Suprapubic skin (tissue), 4 donors: ENCODE measurements around the gene IFNLR1. TPM values are rescaled to one million over a fixed set of nuclear protein-coding genes. Genes with fewer than 3 reads are reported as not detected.

Experiments used
- DNase-seq, 2 donors: peaks; one replicate each; pipeline ENCODE4 v3.0.0-alpha.2; 2019; ENCODE audit warnings: low spot score in 2 of 2
- H3K27ac ChIP-seq: fragments of 200-600 bp; sonication (generic); one replicate; pipeline ENCODE4 v1.5.1; 2019
- H3K27me3 ChIP-seq: fragments of 200-600 bp; sonication (generic); one replicate; pipeline ENCODE4 v1.5.1; 2019
- H3K36me3 ChIP-seq: fragments of 200-600 bp; sonication (generic); one replicate; pipeline ENCODE4 v1.5.1; 2019
- H3K4me1 ChIP-seq: fragments of 200-600 bp; sonication (generic); one replicate; pipeline ENCODE4 v1.5.1; 2019
- H3K4me3 ChIP-seq: fragments of 200-600 bp; sonication (generic); one replicate; pipeline ENCODE4 v1.5.1; 2019; ENCODE audit warnings: mild to moderate bottlenecking
- H3K9me3 ChIP-seq: fragments of 200-600 bp; sonication (generic); one replicate; pipeline ENCODE4 v1.5.1; 2019
- EP300 ChIP-seq: sonication (generic); formaldehyde crosslinking; IDR thresholded peaks from one replicate; pipeline ENCODE4 v1.6.1; 2017; ENCODE audit warnings: antibody characterized with exemption
- POLR2A ChIP-seq, 2 donors: fragments of 450-650 bp; IDR thresholded peaks; one replicate each; pipeline ENCODE4 v1.6.1; 2017; ENCODE audit warnings: antibody characterized with exemption in 2 of 2, mild to moderate bottlenecking in 2 of 2, moderate library complexity in 2 of 2
- POLR2AphosphoS5 ChIP-seq, 3 donors: sonication (generic); formaldehyde crosslinking; IDR thresholded peaks; one replicate each; pipeline ENCODE4 v1.6.1; 2017; ENCODE audit warnings: antibody characterized with exemption in 3 of 3
- WGBS: methylation state at CpG from one replicate; pipeline ENCODE4 v1.1.5; 2018; 5-methylcytosine and 5-hydroxymethylcytosine counted together
- total RNA-seq, 4 donors: library from RNA; depleted of rRNA; stranded (reverse); fragments of >200 nt; gene quantifications; one replicate each; pipeline ENCODE4 v1.1.0, GENCODE V29; 2016
- TF ChIP-seq, protein P1 (sequence below), 2 donors: fragments of 200-600 bp in 1 of 2; fragments of 450-650 bp in 1 of 2; sonication (generic) in 1 of 2; IDR thresholded peaks; one replicate each; pipeline ENCODE4 v1.5.1; 2016 to 2019; ENCODE audit warnings: antibody characterized with exemption in 2 of 2, mild to moderate bottlenecking in 1 of 2, moderate library complexity in 1 of 2

The IFNLR1 gene
- total RNA-seq, 4 donors from 2014 or later = 11.7 to 16.1 (median 14.0) TPM

DNA sequence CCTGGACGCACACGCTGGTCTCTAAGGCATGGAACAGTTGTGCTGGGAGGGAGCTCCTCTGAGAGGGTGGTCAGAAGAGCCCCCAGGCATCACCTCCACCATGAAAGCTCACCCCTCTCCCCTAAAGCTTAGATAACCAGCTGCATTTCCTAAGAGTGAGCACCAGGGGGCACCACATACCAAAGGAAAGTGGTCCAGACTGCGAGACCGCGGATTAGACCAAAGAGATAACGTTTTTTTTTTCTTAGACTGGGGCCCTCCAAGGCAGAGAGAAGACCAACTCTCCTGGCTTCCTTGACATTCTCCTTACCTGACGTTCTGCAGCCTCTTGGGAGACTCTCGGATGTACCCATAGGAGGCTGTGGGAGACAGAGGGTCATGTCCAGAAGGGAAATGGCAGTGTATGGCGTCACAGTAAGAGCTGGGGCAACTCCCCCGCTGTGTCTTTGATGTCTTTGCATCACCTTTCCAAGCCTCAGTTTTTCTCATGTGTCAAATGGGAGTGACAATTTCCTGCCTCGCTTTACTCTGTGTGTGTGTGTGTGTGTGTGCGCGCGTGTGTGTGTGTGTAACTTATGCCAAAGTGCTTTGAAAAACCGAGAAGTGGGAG, 12.3 kb upstream of the IFNLR1 start:
- Histone ChIP-seq H3K4me1 (peaks cover 33% of the 10 kb centered on the region), H3K9me3 (no peaks in the 10 kb centered on the region), H3K4me3 (no peak overlapping the region), H3K27ac (no peak overlapping the region), H3K27me3 (no peaks in the 10 kb centered on the region), H3K36me3 (no peaks in the 10 kb centered on the region)
- peak in 1 of 2 donors; percentile 75 for DNase-seq
- TF ChIP-seq, protein P1, sequence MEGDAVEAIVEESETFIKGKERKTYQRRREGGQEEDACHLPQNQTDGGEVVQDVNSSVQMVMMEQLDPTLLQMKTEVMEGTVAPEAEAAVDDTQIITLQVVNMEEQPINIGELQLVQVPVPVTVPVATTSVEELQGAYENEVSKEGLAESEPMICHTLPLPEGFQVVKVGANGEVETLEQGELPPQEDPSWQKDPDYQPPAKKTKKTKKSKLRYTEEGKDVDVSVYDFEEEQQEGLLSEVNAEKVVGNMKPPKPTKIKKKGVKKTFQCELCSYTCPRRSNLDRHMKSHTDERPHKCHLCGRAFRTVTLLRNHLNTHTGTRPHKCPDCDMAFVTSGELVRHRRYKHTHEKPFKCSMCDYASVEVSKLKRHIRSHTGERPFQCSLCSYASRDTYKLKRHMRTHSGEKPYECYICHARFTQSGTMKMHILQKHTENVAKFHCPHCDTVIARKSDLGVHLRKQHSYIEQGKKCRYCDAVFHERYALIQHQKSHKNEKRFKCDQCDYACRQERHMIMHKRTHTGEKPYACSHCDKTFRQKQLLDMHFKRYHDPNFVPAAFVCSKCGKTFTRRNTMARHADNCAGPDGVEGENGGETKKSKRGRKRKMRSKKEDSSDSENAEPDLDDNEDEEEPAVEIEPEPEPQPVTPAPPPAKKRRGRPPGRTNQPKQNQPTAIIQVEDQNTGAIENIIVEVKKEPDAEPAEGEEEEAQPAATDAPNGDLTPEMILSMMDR (IDR thresholded peaks at IDR 0.05) = peak; percentile 80 to 91
- no peak for TF ChIP-seq POLR2AphosphoS5 (IDR thresholded peaks at IDR 0.05)
- 34% methylated on average over 15 of the region's 15 CpGs for WGBS

DNA sequence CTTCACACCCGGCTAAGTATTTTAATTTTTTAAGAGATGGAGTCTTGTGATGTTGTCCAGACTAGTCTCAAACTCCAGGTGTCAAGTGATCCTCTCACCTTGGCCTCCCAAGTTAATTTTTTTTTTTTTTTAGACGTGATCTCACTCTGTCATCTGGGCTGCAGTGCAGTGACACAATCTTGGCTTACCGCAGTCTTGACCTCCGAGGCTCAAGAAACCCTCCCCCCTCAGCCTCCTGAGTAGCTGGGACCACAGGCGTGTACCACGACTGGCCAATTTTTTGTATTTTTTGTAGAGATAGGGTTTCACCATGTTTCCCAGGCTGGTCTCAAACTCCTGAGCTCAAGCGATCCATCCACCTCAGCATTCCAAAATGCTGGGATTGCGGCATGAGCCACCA, 11.7 kb upstream of the IFNLR1 start:
- peaks cover 28% of the 10 kb centered on the region for H3K4me1 ChIP-seq
- H3K4me3 ChIP-seq = no peak overlapping the region
- TF ChIP-seq POLR2AphosphoS5 (IDR thresholded peaks at IDR 0.05) = no peak
- no peak for TF ChIP-seq POLR2A (IDR thresholded peaks at IDR 0.05)
- TF ChIP-seq, protein P1 (IDR thresholded peaks at IDR 0.05) = no peak
- no peak for TF ChIP-seq EP300
- H3K36me3 ChIP-seq = no peaks in the 10 kb centered on the region
- 64% methylated on average over 8 of the region's 8 CpGs for WGBS
- no peaks in the 10 kb centered on the region for H3K9me3 ChIP-seq
- H3K27me3 ChIP-seq = no peaks in the 10 kb centered on the region
- DNase-seq = no peak
- H3K27ac ChIP-seq = no peak overlapping the region

DNA sequence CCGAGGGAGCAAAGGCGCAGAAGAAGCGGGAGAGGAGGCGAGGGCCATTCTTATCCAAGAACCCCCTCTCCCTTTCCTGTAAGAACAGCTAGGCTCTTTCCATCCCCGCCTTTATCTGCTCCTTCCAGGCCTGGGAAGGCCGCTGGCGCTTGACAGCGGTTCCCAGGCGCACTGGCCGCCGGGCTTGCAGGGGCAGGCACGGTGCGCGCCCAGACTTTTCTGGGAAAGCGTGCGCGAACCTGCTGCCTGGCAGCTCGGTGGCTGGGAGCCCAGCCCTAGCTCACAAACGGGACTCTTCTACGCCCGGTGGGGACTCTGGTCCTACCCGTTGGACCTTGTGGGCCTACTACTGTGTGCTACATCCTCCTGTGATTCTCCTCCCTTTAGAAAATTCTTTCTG, 8.8 kb upstream of the IFNLR1 start:
- 27% methylated on average over 3 of the region's 22 CpGs for WGBS
- DNase-seq = peak in 1 of 2 donors; percentile 18
- H3K27ac ChIP-seq = peak overlapping the region; percentile 40

DNA sequence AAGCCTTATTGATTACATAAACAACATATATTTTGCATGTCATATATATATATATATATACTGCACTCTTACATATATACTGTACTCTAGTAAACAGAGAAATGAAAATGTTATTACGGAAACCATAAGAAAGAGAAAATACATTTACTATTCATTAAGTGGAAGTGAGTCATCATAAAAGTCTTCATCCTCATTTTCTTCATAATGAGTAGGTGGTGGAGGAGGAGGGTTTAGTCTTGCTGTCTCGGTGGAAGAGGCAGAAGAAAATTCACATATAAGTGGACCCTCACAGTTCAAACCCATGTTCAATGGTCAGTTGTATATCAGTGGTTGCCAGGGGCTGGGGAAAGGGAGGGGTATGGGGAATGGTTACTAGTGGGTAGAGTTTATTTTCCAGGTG, 8.0 kb upstream of the IFNLR1 start:
- Histone ChIP-seq H3K4me3 (no peak overlapping the region), H3K27ac (no peak overlapping the region), H3K4me1 (peaks cover 23% of the 10 kb centered on the region), H3K27me3 (no peaks in the 10 kb centered on the region), H3K36me3 (no peaks in the 10 kb centered on the region), H3K9me3 (no peaks in the 10 kb centered on the region)
- DNase-seq = no peak
- WGBS = 45% methylated on average over 2 of the region's 2 CpGs
- TF ChIP-seq POLR2AphosphoS5 (IDR thresholded peaks at IDR 0.05) (no peak), POLR2A (IDR thresholded peaks at IDR 0.05) (no peak), EP300 (no peak)
- TF ChIP-seq, protein P1 (IDR thresholded peaks at IDR 0.05) = no peak

More for the DNA sequence above, 8.8 kb upstream of the IFNLR1 start:
- H3K4me1 ChIP-seq = peaks cover 21% of the 10 kb centered on the region
- H3K27me3 ChIP-seq = no peaks in the 10 kb centered on the region
- no peaks in the 10 kb centered on the region for H3K9me3 ChIP-seq
- no peak for TF ChIP-seq POLR2AphosphoS5 (IDR thresholded peaks at IDR 0.05)
- TF ChIP-seq POLR2A (IDR thresholded peaks at IDR 0.05) = no peak
- no peak for TF ChIP-seq EP300
- TF ChIP-seq, protein P1 (IDR thresholded peaks at IDR 0.05) = no peak
- H3K4me3 ChIP-seq = no peak overlapping the region
- H3K36me3 ChIP-seq = no peaks in the 10 kb centered on the region

DNA sequence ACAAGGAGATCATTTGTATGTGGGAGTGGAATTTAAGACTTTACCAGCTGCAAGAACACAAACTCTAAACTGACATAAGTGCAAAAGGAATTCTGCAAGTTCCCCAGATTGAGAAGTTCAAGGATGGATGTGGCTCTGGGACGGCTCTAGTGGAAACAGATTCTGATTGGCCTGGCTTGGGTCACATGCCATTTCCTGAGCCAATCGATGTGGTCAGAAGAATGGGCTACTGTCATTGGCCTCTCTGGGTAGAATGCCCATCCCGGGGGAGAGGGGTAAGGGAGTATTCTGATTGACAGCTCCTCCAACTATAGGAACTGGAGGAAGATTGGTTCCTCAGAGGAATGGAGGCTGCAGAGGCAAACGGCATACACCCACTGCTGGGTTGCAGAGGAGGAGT, 6.0 kb upstream of the IFNLR1 start:
- DNase-seq = peak in 1 of 2 donors; percentile 27
- WGBS = 52% methylated on average over 4 of the region's 4 CpGs

More for the DNA sequence above, 6.0 kb upstream of the IFNLR1 start:
- no peak overlapping the region for H3K4me3 ChIP-seq
- H3K27ac ChIP-seq = no peak overlapping the region
- H3K27me3 ChIP-seq = no peaks in the 10 kb centered on the region
- H3K4me1 ChIP-seq = peaks cover 25% of the 10 kb centered on the region
- H3K9me3 ChIP-seq = no peaks in the 10 kb centered on the region
- H3K36me3 ChIP-seq = no peaks in the 10 kb centered on the region
- TF ChIP-seq POLR2AphosphoS5 (IDR thresholded peaks at IDR 0.05) (no peak), EP300 (no peak)
- TF ChIP-seq, protein P1 (IDR thresholded peaks at IDR 0.05) = no peak
